WTC11 (cell line): Measurements from ENCODE around the gene VAMP1. TPM values are rescaled to one million over a fixed set of nuclear protein-coding genes. Genes with fewer than 3 reads are reported as not detected.

ENCODE experiments used
- ATAC-seq: fragments of 200-7000 bp; cut with Tn5 transposase; 2 replicates; pipeline ENCODE4 v1.10.0; 2021; ENCODE audit warnings: mild to moderate bottlenecking, moderate library complexity
- CTCF ChIA-PET: fragments of 300-600 bp; sonication (Branson Sonifier 250); formaldehyde crosslinking; loops from one replicate; lab custom pipeline; 2021; ENCODE audit warnings: antibody characterized with exemption; lab: Charles Lee
- POLR2A ChIA-PET: fragments of 350-600 bp; sonication (Branson Sonifier 250); formaldehyde crosslinking; loops from one replicate; lab custom pipeline; 2021; ENCODE audit warnings: antibody characterized with exemption; lab: Charles Lee
- DNase-seq: peaks from one replicate; pipeline ENCODE4 v3.0.0; 2021; ENCODE audit warnings: low spot score
- H3K27ac Mint-ChIP-seq: 2 replicates; pipeline ENCODE4 v1.8.0; 2021; ENCODE audit warnings: mixed read lengths
- H3K27me3 Mint-ChIP-seq: 2 replicates; pipeline ENCODE4 v1.8.0; 2021; ENCODE audit warnings: low read depth, mild to moderate bottlenecking, moderate library complexity, mixed read lengths
- H3K36me3 Mint-ChIP-seq: 2 replicates; pipeline ENCODE4 v1.8.0; 2021; ENCODE audit warnings: mixed read lengths
- H3K4me1 Mint-ChIP-seq: 2 replicates; pipeline ENCODE4 v1.8.0; 2022; ENCODE audit warnings: mixed read lengths
- H3K4me3 Mint-ChIP-seq: 2 replicates; pipeline ENCODE4 v1.8.0; 2021; ENCODE audit warnings: mild to moderate bottlenecking, moderate library complexity, mixed read lengths
- H3K9me3 Mint-ChIP-seq: 2 replicates; pipeline ENCODE4 v1.8.0; 2021; ENCODE audit warnings: mixed read lengths
- CDX4 ChIP-seq: fragments of 250-450 bp; sonication (Bioruptor Pico); IDR thresholded peaks from 2 replicates; pipeline ENCODE4 v1.9.0; 2021; ENCODE audit warnings: moderate library complexity, mild to moderate bottlenecking, inconsistent platforms, borderline replicate concordance
- ERG ChIP-seq: fragments of 250-450 bp; sonication (Bioruptor Pico); IDR thresholded peaks from 2 replicates; pipeline ENCODE4 v1.8.0; 2021; ENCODE audit warnings: mild to moderate bottlenecking
- ETV6 ChIP-seq: sonication (generic); formaldehyde crosslinking; IDR thresholded peaks from 2 replicates; pipeline ENCODE4 v1.8.1; 2022; ENCODE audit warnings: mild to moderate bottlenecking, missing genetic modification reagents
- HMGA2 ChIP-seq: fragments of 250-450 bp; sonication (Bioruptor Pico); IDR thresholded peaks from 2 replicates; pipeline ENCODE4 v1.4.0; 2021; ENCODE audit warnings: mild to moderate bottlenecking, moderate library complexity
- HMGXB4 ChIP-seq: sonication (generic); formaldehyde crosslinking; IDR thresholded peaks from 2 replicates; pipeline ENCODE4 v1.8.1; 2023; ENCODE audit warnings: mild to moderate bottlenecking, moderate library complexity, missing genetic modification reagents
- IRF1 ChIP-seq: sonication (generic); formaldehyde crosslinking; IDR thresholded peaks from 2 replicates; pipeline ENCODE4 v1.8.0; 2023; ENCODE audit warnings: missing genetic modification reagents
- PRDM15 ChIP-seq: sonication (generic); formaldehyde crosslinking; IDR thresholded peaks from 2 replicates; pipeline ENCODE4 v1.8.0; 2022; ENCODE audit warnings: missing genetic modification reagents
- SMAD3 ChIP-seq: sonication (generic); formaldehyde crosslinking; IDR thresholded peaks from 2 replicates; pipeline ENCODE4 v1.8.0; 2022; ENCODE audit warnings: missing genetic modification reagents, mild to moderate bottlenecking, borderline replicate concordance
- TCF7 ChIP-seq: sonication (generic); formaldehyde crosslinking; IDR thresholded peaks from 2 replicates; pipeline ENCODE4 v1.8.0; 2022; ENCODE audit warnings: mild to moderate bottlenecking, low read depth, missing genetic modification reagents, moderate library complexity
- USF1 ChIP-seq: sonication (generic); formaldehyde crosslinking; IDR thresholded peaks from 2 replicates; pipeline ENCODE4 v1.8.0; 2022; ENCODE audit warnings: mild to moderate bottlenecking, missing genetic modification reagents
- ZBTB21 ChIP-seq: sonication (generic); formaldehyde crosslinking; IDR thresholded peaks from 2 replicates; pipeline ENCODE4 v1.8.1; 2023; ENCODE audit warnings: mild to moderate bottlenecking, missing genetic modification reagents, borderline replicate concordance
- ZBTB43 ChIP-seq: sonication (generic); formaldehyde crosslinking; IDR thresholded peaks from 2 replicates; pipeline ENCODE4 v1.8.1; 2023; ENCODE audit warnings: mild to moderate bottlenecking, missing genetic modification reagents
- ZNF281 ChIP-seq: sonication (generic); formaldehyde crosslinking; IDR thresholded peaks from 2 replicates; pipeline ENCODE4 v1.8.0; 2023; ENCODE audit warnings: mild to moderate bottlenecking, missing genetic modification reagents
- ZNF317 ChIP-seq: sonication (generic); formaldehyde crosslinking; IDR thresholded peaks from 2 replicates; pipeline ENCODE4 v1.8.1; 2023; ENCODE audit warnings: low read depth, mild to moderate bottlenecking, moderate library complexity, missing genetic modification reagents, borderline replicate concordance
- ZNF396 ChIP-seq: fragments of 250-450 bp; sonication (Bioruptor Pico); IDR thresholded peaks from 2 replicates; pipeline ENCODE4 v1.8.0; 2021; ENCODE audit warnings: mild to moderate bottlenecking, moderate library complexity, borderline replicate concordance
- ZNF423 ChIP-seq: fragments of 250-450 bp; sonication (Bioruptor Pico); IDR thresholded peaks from 2 replicates; pipeline ENCODE4 v2.1.2; 2022; ENCODE audit warnings: mild to moderate bottlenecking, moderate library complexity
- ZNF512 ChIP-seq: sonication (generic); formaldehyde crosslinking; IDR thresholded peaks from 2 replicates; pipeline ENCODE4 v1.8.1; 2022; ENCODE audit warnings: missing genetic modification reagents, borderline replicate concordance
- total RNA-seq: library from RNA; stranded (reverse); gene quantifications from 3 replicates; pipeline ENCODE4 v1.2.3, GENCODE V29; 2021

Gene VAMP1
- total RNA-seq, 1 experiment from 2014 or later = 14.3 TPM

GRCh38 chr12:6451348-6452244 lies 18.9 kb downstream of the VAMP1 start, which contains the start of gene TAPBPL (continued):
- peak; percentile 64; the same call in 1 of the 2 replicates for TF ChIP-seq ZNF423 (CRISPR knock-in tag)
- TF ChIP-seq ZNF317 = 0 out of 2 replicates have a peak, but pooled peaks have one; percentile 16

GRCh38 chr12:6450869-6451347 lies 19.6 kb downstream of the VAMP1 start:
- H3K36me3 Mint-ChIP-seq = no peaks in the 10 kb centered on the region
- ChIA-PET POLR2A (interaction anchor here (0.6 to 2.3 kb wide), 7 partner anchors 17 to 483 kb away, joined by 3 to 16 read pairs (median 3); partner anchors contain the start of genes MRPL51, SCNN1A and VAMP1), CTCF (interaction anchor here (0.6 to 3.9 kb wide), 8 partner anchors 15 to 125 kb away, joined by 3 to 39 read pairs (median 6); partner anchors contain the start of gene VAMP1)
- no peaks in the 10 kb centered on the region for H3K27me3 Mint-ChIP-seq
- DNase-seq (no peak), ATAC-seq (peak; percentile 59)
- H3K27ac Mint-ChIP-seq = peak overlapping the region; percentile 92
- H3K4me1 Mint-ChIP-seq = peaks cover 39% of the 10 kb centered on the region
- H3K4me3 Mint-ChIP-seq = peak overlapping the region; percentile 51
- no peaks in the 10 kb centered on the region for H3K9me3 Mint-ChIP-seq
- TF ChIP-seq IRF1 (CRISPR knock-in tag) (no peak), CDX4 (CRISPR knock-in tag) (no peak), ERG (CRISPR knock-in tag) (no peak), USF1 (CRISPR knock-in tag) (no peak), ZNF281 (CRISPR knock-in tag) (peak; percentile 96), HMGA2 (CRISPR knock-in tag) (no peak), ZNF512 (no peak), ZNF396 (CRISPR knock-in tag) (0 out of 2 replicates have a peak, but pooled peaks have one; percentile 17), TCF7 (CRISPR knock-in tag) (no peak), ZBTB43 (no peak), PRDM15 (CRISPR knock-in tag) (peak; percentile 45; the same call in 1 of the 2 replicates), ZBTB21 (no peak; the same call in 1 of the 2 replicates), ETV6 (CRISPR knock-in tag) (no peak), SMAD3 (no peak), HMGXB4 (no peak)
